GM19372 (cell line): Measurements from ENCODE around the gene CYP2W1.
"Not testable (repeated sequence)": the region's sequence is repeated elsewhere in the genome, so short reads cannot be mapped to it uniquely, and the experiment has no call there.

Source experiments
- ATAC-seq: cut with Tn5 transposase; IDR thresholded peaks from one replicate; pipeline ENCODE4 v1.9.1; 2021; ENCODE audit warnings: mild to moderate bottlenecking, low read depth, moderate library complexity; ENCODE audit not compliant: unreplicated experiment

Gene CYP2W1, protein sequence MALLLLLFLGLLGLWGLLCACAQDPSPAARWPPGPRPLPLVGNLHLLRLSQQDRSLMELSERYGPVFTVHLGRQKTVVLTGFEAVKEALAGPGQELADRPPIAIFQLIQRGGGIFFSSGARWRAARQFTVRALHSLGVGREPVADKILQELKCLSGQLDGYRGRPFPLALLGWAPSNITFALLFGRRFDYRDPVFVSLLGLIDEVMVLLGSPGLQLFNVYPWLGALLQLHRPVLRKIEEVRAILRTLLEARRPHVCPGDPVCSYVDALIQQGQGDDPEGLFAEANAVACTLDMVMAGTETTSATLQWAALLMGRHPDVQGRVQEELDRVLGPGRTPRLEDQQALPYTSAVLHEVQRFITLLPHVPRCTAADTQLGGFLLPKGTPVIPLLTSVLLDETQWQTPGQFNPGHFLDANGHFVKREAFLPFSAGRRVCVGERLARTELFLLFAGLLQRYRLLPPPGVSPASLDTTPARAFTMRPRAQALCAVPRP

DNA sequence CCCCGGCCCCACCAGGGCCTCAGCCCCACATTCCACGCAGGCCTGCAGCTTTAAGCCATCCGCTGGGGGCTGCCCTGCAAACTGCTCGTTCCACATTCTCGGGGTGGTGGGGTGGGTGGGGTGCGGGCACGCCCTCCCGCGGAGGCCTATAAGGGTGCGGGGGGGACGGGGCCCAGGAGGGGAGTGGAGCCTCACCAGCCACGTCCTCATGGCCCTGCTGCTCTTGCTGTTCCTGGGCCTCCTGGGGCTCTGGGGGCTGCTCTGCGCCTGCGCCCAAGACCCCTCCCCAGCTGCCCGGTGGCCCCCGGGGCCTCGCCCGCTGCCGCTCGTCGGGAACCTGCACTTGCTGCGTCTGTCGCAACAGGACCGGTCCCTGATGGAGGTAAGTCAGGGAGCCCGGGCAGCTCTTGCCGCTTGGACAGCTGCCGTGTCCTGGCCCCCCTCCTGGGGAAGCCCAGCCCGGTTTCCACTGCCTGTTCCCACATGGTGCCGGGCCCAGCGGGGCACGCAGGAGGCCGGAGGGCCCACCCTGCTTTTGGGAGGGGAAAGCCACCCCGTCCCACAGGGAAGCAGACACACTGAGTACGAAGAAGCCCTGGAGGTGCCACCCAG, at the start of gene CYP2W1:
Gene CYP2W1 (plus strand): TSS at position 178 of the 612 bp plus-strand sequence. CDS start 31 bp downstream, at position 209.
- no peak for ATAC-seq

DNA sequence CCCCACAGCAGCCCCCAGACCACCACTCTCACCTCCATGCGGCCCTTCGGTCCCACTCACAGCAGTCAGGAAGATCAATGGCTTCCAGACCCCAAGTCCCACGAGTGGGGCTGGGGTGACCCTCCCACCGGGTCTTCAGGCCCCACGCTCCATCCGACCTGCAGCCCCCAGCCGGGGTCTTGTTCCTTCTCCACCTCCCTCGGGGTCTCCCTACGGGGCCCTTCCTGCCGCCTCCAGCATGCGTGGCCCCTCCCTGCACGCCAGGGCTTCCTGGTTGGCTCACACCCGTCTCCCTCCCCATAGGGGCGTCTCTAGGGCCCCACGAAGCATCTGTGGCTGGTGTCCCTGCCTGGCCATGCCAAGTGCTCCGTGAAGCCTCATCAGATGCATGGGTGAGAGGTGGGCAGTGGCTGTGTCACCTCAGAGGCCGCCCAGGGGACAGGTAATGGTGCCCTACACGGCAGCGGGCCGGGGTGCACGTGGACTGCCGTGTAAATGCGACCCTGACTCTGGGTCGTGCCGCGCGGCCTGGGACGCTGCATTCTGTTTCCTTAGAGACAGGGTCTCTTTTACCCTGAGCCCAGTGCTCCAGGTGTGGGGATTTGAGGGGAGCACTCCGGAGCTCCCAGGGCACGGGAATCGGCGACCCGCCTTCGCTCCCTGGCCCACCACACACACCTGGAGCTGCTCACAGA, 48.4 kb upstream of the CYP2W1 start:
- no peak for ATAC-seq

DNA sequence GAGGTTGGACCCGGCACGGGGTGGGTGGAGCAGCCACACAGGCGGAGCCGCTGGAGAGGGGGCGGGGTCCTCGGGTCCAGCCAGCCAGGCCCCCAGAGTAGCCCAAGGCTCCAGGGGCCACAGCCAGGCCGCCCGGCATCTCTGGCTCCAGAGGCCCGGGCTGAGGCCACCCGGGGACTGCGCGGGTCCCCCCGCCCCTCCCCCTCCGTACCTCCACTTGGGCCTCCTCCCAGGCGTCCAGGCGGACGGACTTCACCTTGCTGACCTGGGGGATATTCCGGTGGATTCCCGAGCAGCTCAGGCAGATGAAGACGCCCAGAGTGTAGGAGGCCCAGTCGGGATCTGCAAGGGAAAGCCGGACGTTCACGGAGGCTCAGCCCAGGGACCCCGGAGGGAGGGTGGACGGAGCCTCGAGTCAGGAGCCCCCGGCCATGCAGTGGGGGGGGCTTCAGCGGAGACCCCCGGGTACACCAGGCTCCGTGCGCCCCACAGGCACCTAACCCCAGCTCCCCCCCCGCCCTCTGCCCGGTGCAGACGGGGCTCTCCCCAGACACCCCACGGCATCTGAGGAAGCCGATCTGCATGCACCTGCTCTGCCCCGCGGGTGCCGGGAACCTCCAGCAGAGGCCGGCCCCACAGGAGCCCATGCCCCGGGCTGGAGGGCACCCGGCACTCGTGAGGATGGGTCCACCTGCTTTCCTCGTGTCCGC, 47.7 kb upstream of the CYP2W1 start:
- no peak for ATAC-seq

DNA sequence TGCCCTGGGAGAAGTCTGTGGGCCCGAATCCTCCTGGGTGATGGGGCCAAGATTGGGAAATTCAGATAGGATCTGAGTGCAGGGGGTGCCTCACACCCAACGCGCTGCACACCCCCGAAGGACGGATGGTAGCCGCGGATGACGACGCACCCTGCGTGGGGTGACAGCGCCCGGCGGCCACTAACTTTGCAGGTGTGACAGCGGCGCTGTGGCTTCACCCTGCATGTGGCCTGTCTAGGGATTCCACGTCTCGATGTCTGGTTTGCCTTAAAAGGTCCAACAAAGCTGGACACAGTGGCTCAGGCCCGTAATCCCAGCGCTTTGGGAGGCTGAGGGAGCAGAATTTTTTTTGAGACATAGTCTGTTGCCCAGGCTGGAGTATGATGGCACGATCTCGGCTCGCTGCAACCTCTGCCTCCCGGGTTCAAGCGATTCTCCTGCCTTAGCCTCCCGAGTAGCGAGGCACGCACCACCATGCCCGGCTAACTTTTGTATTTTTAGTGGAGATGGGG, 47.1 kb upstream of the CYP2W1 start:
- ATAC-seq = no peak

DNA sequence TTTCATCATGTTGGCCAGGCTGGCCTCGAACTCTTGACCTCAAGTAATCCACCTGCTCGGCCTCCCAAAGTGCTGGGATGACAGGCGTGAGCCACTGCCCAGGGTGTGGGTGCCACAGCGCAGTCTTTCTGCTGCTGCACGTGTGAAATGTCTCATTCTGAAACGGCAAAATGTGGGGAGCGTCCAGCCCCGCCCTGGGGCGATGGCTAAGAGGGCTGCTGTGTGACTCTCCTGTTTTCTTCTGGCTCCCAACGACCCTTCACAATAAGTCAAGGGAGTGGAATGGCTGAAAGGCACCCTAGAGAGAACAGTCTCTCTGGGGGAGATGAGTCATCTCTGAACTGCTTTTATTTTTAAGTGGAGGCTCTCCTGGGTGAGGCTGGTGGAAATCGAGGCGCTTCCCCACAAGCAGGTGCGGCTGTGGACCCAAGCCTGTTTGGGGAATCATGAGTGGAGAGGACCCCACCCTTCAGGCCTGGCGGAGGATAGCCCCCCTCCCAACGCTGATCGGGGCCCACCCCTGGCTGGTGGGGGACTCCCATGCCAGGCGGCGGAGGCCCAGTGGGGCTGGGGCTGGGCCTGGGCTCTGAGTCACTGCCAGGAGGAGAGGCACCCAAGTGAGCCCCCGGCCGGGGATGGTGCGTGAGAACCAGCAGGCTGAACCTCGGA, 46.5 kb upstream of the CYP2W1 start:
- peak; percentile 69 for ATAC-seq

DNA sequence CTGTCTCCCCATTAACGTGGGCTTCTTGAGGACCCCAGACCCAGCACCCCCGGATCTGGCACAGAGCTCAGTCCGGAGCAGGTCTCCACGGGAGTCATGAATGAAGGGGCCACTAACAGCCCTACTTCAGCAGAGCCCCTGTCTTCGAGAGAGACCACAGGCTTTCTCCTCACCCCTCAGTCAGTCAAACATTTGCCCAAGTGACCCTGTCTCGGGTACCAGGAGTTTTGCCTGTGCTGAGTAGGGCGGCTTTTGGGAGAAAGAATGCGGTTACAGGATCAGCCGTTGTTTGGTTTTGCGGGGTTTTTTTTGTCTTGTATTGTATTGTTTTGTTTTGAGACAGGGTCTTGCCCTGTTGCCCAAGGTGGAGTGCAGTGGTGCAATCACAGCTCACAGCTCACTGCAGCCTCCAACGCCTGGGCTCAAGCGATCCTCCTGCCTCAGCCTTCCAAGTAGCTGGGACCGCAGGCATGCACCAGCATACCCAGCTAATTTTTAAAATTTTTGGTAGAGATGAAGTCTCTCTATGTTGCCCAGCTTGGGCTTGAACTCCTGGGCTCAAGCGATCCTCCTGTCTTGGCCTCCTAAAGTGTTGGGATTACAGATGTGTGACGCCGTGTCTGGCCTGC, 45.0 kb upstream of the CYP2W1 start:
- ATAC-seq = no peak

DNA sequence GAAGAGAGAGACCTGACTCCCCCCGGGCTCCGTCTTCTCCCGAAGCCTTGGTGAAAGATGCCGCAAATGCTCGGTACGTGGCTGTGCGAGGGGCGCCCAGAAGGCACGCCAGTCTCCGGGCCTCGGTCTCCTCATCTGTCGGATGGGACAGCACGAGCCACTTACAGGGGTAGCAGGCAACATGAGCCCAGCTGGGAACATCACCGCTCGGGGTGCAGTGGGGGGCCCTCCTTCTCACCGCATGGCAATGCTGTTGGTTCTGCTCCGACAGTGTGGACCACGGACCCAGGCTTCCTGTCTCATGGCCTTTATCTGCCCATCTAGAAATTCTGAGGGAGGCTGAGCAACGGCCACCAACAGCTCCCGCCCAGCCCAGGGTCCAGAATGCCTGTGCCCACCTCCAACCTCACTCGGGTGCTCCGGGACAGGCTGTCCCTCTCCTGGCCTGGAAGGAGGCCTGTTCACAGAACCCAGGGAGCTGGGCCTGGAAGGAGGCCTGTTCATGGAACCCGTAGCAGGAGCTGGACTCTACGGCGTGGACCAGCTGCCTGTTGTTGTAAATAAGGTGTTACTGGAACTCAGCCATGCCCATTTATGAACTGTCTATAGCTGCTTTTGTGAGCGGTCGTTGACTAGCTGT, 44.3 kb upstream of the CYP2W1 start:
- ATAC-seq = no peak

DNA sequence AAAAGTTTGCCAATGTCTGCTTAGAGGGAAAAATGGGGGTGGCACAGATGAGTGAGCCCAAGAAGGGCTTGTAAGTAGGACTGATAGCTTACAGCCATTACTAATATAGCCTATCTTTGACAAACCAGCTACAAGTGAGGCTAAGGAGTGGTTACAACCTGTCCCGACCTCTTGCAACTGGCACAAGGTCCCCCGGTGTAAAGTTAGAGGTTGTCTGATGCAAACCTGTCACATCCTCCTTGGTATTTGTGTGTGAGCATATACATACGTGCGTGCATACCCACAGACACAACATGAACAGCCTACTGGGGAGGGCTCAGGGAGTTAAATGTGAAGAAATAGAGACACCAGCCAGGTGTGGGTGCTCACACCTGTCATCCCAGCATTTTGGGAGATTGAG, 43.1 kb upstream of the CYP2W1 start:
- no peak for ATAC-seq

DNA sequence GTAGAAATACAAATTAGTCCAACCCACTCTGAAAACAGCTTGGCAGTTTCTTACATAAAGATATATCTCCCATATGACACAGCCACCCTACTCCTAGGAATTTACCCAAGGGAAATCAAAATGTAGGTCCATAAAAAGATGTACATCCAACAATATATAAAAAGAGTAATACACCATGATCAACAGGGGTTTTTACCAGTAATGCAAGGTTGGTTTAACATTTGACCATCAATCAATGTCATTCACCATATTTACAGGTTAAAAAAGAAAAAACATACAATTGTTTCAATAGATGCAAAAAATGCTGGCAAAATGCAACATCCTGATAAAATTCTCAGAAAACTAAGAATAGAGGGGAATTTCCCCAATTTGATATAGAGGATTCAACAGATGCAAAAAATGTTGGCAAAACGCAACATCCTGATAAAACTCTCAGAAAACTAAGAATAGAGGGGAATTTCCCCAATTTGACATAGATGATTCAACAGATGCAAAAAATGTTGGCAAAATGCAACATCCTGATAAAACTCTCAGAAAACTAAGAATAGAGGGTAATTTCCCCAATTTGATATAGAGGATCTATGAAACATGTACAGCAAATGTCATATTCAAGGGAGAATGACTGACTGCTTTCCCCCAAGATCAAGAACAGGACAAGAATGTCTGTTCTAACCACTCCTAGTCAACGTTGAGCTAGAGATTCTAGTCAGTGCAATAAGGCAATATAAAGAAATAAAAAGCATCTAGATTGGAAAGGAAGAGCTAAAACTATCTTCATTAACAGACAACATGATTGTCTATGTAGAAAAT, 42.2 kb upstream of the CYP2W1 start:
- no peak for ATAC-seq

DNA sequence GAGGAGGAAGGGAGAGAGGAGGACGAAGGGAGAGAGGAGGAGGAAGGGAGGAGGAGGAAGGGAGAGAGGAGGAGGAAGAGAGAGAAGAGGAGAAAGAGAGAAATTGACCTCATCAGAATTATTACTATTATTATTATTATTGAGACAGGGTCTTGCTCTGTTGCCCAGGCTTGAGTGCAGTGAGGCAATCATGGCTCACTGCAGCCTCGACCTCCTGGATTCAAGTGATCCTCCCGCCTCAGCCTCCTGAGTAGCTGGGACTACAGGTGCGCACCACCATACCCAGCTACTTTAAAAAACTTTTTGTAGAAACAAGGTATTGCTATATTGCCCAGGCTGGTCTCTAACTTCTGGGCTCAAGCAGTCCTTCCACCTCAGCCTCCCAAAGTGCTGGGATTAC, 39.2 kb upstream of the CYP2W1 start:
- not testable (repeated sequence) for ATAC-seq

DNA sequence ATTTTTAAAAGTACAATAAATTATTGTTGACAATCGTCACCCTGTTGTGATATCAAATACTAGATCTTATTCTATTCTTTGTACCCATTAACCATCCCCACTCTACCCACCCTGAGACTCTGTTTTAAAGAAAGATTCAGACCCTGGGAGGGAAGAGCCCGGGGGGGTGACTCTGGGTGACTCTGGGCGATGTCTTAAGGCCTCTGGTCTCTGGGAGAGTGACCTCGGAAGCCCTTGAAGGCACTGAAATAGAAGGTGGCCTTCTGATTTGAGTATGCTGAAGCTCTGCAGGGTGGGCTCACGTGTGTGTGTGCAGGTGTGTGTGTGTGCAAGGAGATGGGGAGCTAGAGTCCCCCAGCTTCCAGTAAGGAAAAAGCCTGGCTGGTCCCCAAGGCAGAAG, 38.2 kb upstream of the CYP2W1 start:
- ATAC-seq = no peak

DNA sequence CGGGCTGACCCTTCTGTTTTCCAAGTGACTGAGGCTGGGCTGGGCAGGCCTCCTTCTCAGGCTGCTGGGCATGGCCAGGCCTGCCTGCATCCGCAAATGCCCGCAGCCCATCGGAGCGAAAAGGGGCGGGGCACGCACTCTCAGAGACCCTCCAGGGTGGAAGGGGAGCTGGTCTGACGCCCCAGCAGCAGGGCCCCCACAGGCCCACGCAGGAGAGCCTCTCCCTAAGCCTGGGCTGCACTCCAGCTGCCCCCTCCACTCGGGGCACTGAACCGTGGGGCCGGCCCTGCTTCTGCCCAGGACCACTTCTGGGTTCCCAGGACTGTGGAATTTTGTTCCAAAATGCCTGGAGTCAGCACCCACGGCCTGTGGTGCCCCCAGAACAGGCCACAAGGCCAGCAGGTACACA, 37.8 kb upstream of the CYP2W1 start:
- ATAC-seq = no peak

DNA sequence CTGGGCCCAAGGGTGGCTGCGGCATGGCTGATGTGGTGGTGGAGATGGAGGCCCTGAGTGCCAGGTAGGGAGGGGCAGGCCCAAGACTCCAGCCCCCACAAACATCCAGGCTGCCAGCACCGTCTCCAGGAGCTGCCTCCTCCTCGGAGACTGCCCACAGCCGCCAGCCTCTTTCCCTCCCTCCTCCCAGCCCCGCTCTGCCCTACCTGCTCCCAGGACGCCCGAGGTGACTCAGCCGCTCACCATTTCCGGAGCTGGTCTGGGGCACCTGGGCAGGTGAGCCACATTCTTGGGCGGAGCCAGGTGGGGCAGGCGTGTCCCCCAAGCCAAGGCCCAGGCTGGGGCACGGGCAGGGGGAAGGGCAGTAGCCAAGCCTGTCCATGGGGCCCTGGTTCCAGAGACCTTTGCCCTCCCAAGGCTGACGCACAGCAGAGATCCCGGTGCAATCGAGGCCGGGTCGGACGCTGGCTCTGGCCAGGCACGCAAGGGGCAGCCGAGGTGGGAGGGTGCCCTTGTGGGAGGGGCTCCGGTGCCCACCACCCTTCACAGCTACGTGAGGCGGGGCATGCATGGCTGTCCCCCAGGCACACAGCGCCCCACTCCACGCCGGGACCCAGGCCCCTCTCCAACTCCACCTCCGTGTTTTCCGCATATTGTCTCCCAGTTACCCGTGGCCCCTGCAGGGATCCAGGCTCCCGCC, 37.3 kb upstream of the CYP2W1 start:
- ATAC-seq = no peak

DNA sequence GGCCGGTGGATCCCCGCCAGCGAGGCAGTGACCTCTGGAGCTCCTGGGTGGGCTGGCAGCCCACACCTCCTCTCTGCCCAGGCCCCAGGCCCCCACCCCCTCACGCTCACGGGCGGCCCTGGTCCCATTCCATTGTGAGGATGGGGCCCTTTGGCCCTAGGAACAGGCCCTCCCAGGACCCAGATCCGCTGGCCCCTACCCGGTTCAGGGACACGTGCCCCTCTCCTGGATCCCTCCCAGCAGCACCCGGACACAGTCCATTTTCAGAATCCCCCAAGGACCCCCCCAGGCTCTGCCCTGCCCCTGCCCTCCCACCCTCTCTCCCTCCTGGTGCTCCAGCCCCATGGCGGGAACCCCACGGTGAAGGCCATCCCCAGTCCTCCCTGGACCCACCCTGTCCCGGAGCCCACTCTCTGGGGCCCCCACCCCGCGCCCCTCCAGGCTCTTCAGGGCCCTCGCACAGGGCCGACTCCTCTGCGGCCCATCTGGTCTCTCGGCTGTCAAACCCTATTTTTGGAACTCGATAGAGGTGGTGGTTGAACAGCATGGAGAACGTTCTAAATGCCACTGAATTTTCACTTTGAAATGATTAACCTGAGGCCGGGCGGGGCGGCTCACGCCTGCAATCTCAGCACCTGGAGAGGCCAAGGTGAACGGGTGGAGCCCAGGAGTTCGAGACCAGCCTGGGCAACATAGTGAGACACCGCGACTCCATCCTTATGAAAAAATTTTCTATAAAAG, 36.6 kb upstream of the CYP2W1 start:
- ATAC-seq = no peak

DNA sequence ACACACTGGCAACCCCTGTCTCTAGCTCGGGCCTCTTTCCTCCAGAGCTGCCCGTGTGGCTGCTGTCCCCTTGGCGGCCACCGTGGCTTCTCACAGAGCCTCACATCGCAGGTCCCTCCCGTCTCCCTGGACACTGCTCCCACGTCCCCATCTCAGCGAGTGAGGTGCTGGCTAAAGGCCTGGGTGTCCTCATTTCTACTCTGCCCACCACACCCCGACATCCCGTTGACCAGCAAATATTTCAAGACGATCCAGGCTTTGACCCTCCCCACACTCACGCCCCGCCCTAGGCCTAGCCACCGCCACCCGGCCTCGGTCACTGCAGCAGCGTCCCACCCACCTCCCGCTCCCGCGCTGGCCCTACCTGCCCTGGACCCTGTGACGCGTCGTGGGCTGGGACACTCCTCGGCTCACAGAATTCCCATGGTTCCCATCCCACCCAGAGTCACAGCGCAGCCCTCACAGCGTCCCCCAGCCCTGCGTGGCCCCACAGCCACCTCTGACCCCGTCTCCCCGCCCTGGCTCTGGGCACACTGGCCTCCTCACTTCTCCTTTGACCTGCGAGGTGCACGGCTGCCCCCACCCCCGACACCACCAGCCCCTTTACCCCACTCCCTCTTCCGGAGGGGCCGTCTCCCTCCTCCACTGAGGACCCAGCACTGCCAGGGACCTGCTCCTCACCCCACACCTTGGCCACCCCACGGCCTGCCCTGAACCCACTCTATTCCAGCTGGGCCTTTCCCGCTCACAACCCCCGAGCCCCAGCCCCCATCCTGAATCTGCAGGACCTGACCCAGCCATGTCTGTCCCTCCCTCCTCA, 35.4 kb upstream of the CYP2W1 start:
- no peak for ATAC-seq
